Colon (tissue), 2 donors: Measurements from ENCODE around the gene PPP1CB.
"Not testable (repeated sequence)": the region's sequence is repeated elsewhere in the genome, so short reads cannot be mapped to it uniquely, and the experiment has no call there.

Experiments
- FAIRE-seq: peaks from 2 replicates; lab custom pipeline; 2012; peaks lifted over from hg19 to GRCh38; lab: Jason Lieb, UNC
- donor health status: control.
- donor health status: control.

PPP1CB gene

GRCh38 chr2:28751252-28751955, at the start of gene PPP1CB:
PPP1CB (plus strand) TSS chr2:28751830; CDS start chr2:28752125, 295 bp downstream.
- no peak for FAIRE-seq

- no peak for FAIRE-seq
These were observed 49.2 kb upstream of the PPP1CB start for GRCh38 chr2:28702415-28702861.

GRCh38 chr2:28702878-28703277, 48.8 kb upstream of the PPP1CB start:
- no peak for FAIRE-seq

GRCh38 chr2:28704621-28705020, 47.0 kb upstream of the PPP1CB start:
- no peak for FAIRE-seq

- no peak for FAIRE-seq
These were observed 45.7 kb upstream of the PPP1CB start for GRCh38 chr2:28705751-28706440.

GRCh38 chr2:28707592-28707991, 44.0 kb upstream of the PPP1CB start:
- FAIRE-seq: no peak

GRCh38 chr2:28709101-28709500, 42.5 kb upstream of the PPP1CB start:
- FAIRE-seq: no peak

- FAIRE-seq: no peak
These were observed 41.1 kb upstream of the PPP1CB start for GRCh38 chr2:28710545-28710944.

- FAIRE-seq: no peak
These were observed 37.9 kb upstream of the PPP1CB start for GRCh38 chr2:28713577-28714298.

GRCh38 chr2:28716265-28716865, 35.3 kb upstream of the PPP1CB start:
- FAIRE-seq: no peak

- no peak for FAIRE-seq
These were observed 34.3 kb upstream of the PPP1CB start for GRCh38 chr2:28717339-28717758.

- FAIRE-seq: no peak
These were observed 31.3 kb upstream of the PPP1CB start for GRCh38 chr2:28720345-28720744.

GRCh38 chr2:28721601-28722191, 29.9 kb upstream of the PPP1CB start:
- no peak for FAIRE-seq

- no peak for FAIRE-seq
These were observed 26.5 kb upstream of the PPP1CB start for GRCh38 chr2:28725021-28725711.

GRCh38 chr2:28726177-28726576, 25.5 kb upstream of the PPP1CB start:
- FAIRE-seq: no peak

- FAIRE-seq: no peak
These were observed 21.9 kb upstream of the PPP1CB start for GRCh38 chr2:28729698-28730097.

GRCh38 chr2:28730641-28731146, 20.9 kb upstream of the PPP1CB start:
- FAIRE-seq: no peak

- no peak for FAIRE-seq
These were observed 16.1 kb upstream of the PPP1CB start for GRCh38 chr2:28735511-28735910.

- no peak for FAIRE-seq
These were observed 15.6 kb upstream of the PPP1CB start for GRCh38 chr2:28736034-28736433.

- no peak for FAIRE-seq
These were observed 14.0 kb upstream of the PPP1CB start for GRCh38 chr2:28737655-28738054.

- FAIRE-seq: not testable (repeated sequence)
These were observed 9.0 kb upstream of the PPP1CB start for GRCh38 chr2:28742619-28743018.
